BLaER1 (cell line): Measurements from ENCODE around the gene GPS1.

ENCODE experiments used
- H3K27ac ChIP-seq: shearing (Covaris generic); formaldehyde crosslinking; 2 replicates; pipeline ENCODE4 v1.8.1; 2022
- H3K27me3 ChIP-seq: shearing (Covaris generic); formaldehyde crosslinking; 2 replicates; pipeline ENCODE4 v1.8.1; 2022
- H3K36me3 ChIP-seq: shearing (Covaris generic); formaldehyde crosslinking; 2 replicates; pipeline ENCODE4 v1.8.1; 2022
- H3K4me1 ChIP-seq: shearing (Covaris generic); formaldehyde crosslinking; 2 replicates; pipeline ENCODE4 v1.8.1; 2022
- H3K4me2 ChIP-seq: shearing (Covaris generic); formaldehyde crosslinking; 2 replicates; pipeline ENCODE4 v1.8.1; 2022
- H3K4me3 ChIP-seq: shearing (Covaris generic); formaldehyde crosslinking; 2 replicates; pipeline ENCODE4 v1.8.1; 2022
- H3K9ac ChIP-seq: shearing (Covaris generic); formaldehyde crosslinking; 2 replicates; pipeline ENCODE4 v1.8.1; 2022
- H3K9me3 ChIP-seq: shearing (Covaris generic); formaldehyde crosslinking; 2 replicates; pipeline ENCODE4 v1.8.1; 2022
- H4K20me1 ChIP-seq: shearing (Covaris generic); formaldehyde crosslinking; 2 replicates; pipeline ENCODE4 v1.8.1; 2022
- Cebpa-rat ChIP-seq: shearing (Covaris generic); IDR thresholded peaks from 2 replicates; pipeline ENCODE4 v1.8.1; 2022

GPS1 gene

GRCh38 chr17:82025401-82026107, 26.1 kb upstream of the GPS1 start:
- H3K4me1 ChIP-seq: peaks cover 47% of the 10 kb centered on the region
- H3K9me3 ChIP-seq: no peaks in the 10 kb centered on the region
- 0 out of 2 replicates have a peak overlapping the region, but pooled peaks have one; percentile 29 for H3K9ac ChIP-seq
- no peak overlapping the region for H3K4me3 ChIP-seq
- no peak overlapping the region for H3K27ac ChIP-seq
- no peaks in the 10 kb centered on the region for H3K27me3 ChIP-seq
- no peak for TF ChIP-seq Cebpa-rat
- H3K36me3 ChIP-seq: peaks cover 41% of the 10 kb centered on the region
- peaks cover 27% of the 10 kb centered on the region for H4K20me1 ChIP-seq
- 0 out of 2 replicates have a peak overlapping the region, but pooled peaks have one; percentile 99 for H3K4me2 ChIP-seq

GRCh38 chr17:82028246-82028645, 23.5 kb upstream of the GPS1 start:
- H3K4me2 ChIP-seq: no peak overlapping the region
- no peak for TF ChIP-seq Cebpa-rat
- peaks cover 21% of the 10 kb centered on the region for H4K20me1 ChIP-seq

GRCh38 chr17:82028966-82029365, 22.7 kb upstream of the GPS1 start:
- no peak overlapping the region for H3K4me3 ChIP-seq
- H3K27me3 ChIP-seq: peaks cover 17% of the 10 kb centered on the region; the same call in 1 of the 2 replicates
- no peaks in the 10 kb centered on the region for H3K9me3 ChIP-seq
- peaks cover 46% of the 10 kb centered on the region for H3K36me3 ChIP-seq
- H3K4me1 ChIP-seq: peaks cover 45% of the 10 kb centered on the region
- TF ChIP-seq Cebpa-rat: no peak
- peaks cover 25% of the 10 kb centered on the region for H4K20me1 ChIP-seq
- H3K27ac ChIP-seq: no peak overlapping the region
- H3K4me2 ChIP-seq: no peak overlapping the region
- no peak overlapping the region for H3K9ac ChIP-seq

More at GRCh38 chr17:82028246-82028645, 23.5 kb upstream of the GPS1 start:
- H3K4me3 ChIP-seq: no peak overlapping the region
- H3K9ac ChIP-seq: no peak overlapping the region
- H3K27me3 ChIP-seq: peaks cover 14% of the 10 kb centered on the region; the same call in 1 of the 2 replicates
- H3K9me3 ChIP-seq: no peaks in the 10 kb centered on the region
- peaks cover 46% of the 10 kb centered on the region for H3K4me1 ChIP-seq
- H3K36me3 ChIP-seq: peaks cover 43% of the 10 kb centered on the region
- no peak overlapping the region for H3K27ac ChIP-seq

- Histone ChIP-seq H3K4me2 (peak overlapping the region; percentile 94), H3K4me3 (no peak overlapping the region), H4K20me1 (peaks cover 25% of the 10 kb centered on the region), H3K27me3 (peaks cover 17% of the 10 kb centered on the region; the same call in 1 of the 2 replicates), H3K27ac (no peak overlapping the region), H3K9me3 (no peaks in the 10 kb centered on the region), H3K4me1 (peaks cover 44% of the 10 kb centered on the region), H3K36me3 (peaks cover 46% of the 10 kb centered on the region), H3K9ac (no peak overlapping the region)
- no peak for TF ChIP-seq Cebpa-rat
Observed at GRCh38 chr17:82029391-82029790, 22.3 kb upstream of the GPS1 start.

- Histone ChIP-seq H3K27me3 (peaks cover 17% of the 10 kb centered on the region; the same call in 1 of the 2 replicates), H3K4me2 (peak overlapping the region; percentile 94), H3K27ac (no peak overlapping the region), H3K36me3 (peaks cover 46% of the 10 kb centered on the region), H4K20me1 (peaks cover 28% of the 10 kb centered on the region), H3K4me3 (peak overlapping the region; percentile 74), H3K4me1 (peaks cover 42% of the 10 kb centered on the region), H3K9me3 (no peaks in the 10 kb centered on the region), H3K9ac (0 out of 2 replicates have a peak overlapping the region, but pooled peaks have one; percentile 23)
- no peak for TF ChIP-seq Cebpa-rat
Observed at GRCh38 chr17:82029990-82030469, 21.7 kb upstream of the GPS1 start.

GRCh38 chr17:82030470-82031302, 21.0 kb upstream of the GPS1 start:
- H3K27ac ChIP-seq: peak overlapping the region; percentile 60; the same call in 1 of the 2 replicates
- H3K36me3 ChIP-seq: peaks cover 39% of the 10 kb centered on the region
- no peak for TF ChIP-seq Cebpa-rat
- peaks cover 34% of the 10 kb centered on the region for H4K20me1 ChIP-seq
- H3K4me2 ChIP-seq: peak overlapping the region; percentile 94
- no peaks in the 10 kb centered on the region for H3K9me3 ChIP-seq
- H3K4me3 ChIP-seq: peak overlapping the region; percentile 74
- peaks cover 17% of the 10 kb centered on the region; the same call in 1 of the 2 replicates for H3K27me3 ChIP-seq
- peaks cover 45% of the 10 kb centered on the region for H3K4me1 ChIP-seq
- peak overlapping the region; percentile 63 for H3K9ac ChIP-seq

GRCh38 chr17:82031303-82031884, 20.3 kb upstream of the GPS1 start, which contains the start of gene RAC3:
Gene RAC3, plus strand, starts transcription at chr17:82031678. Its CDS starts 84 bp downstream, at chr17:82031762.
- peak within 1 kb of the TSS; percentile 74 for H3K4me3 ChIP-seq
- peaks cover 52% of the 10 kb centered on the region for H3K4me1 ChIP-seq
- H3K27ac ChIP-seq: peak within 1 kb of the TSS; percentile 60
- peak within 1 kb of the TSS; percentile 79 for H3K9ac ChIP-seq
- TF ChIP-seq Cebpa-rat: no peak
- peaks cover 17% of the 10 kb centered on the region; the same call in 1 of the 2 replicates for H3K27me3 ChIP-seq
- no peaks in the 10 kb centered on the region for H3K9me3 ChIP-seq
- H3K36me3 ChIP-seq: peaks cover 32% of the 10 kb centered on the region
- H3K4me2 ChIP-seq: peak within 1 kb of the TSS; percentile 99
- peaks cover 41% of the 10 kb centered on the region for H4K20me1 ChIP-seq

GRCh38 chr17:82031885-82032627, 19.6 kb upstream of the GPS1 start:
- H3K4me1 ChIP-seq: peaks cover 57% of the 10 kb centered on the region
- peak overlapping the region; percentile 79 for H3K9ac ChIP-seq
- no peak for TF ChIP-seq Cebpa-rat
- peak overlapping the region; percentile 99 for H3K4me2 ChIP-seq
- no peaks in the 10 kb centered on the region for H3K9me3 ChIP-seq
- H3K36me3 ChIP-seq: peaks cover 26% of the 10 kb centered on the region
- peak overlapping the region; percentile 74 for H3K4me3 ChIP-seq
- peak overlapping the region; percentile 58 for H3K27ac ChIP-seq
- peaks cover 48% of the 10 kb centered on the region for H4K20me1 ChIP-seq
- H3K27me3 ChIP-seq: peaks cover 17% of the 10 kb centered on the region; the same call in 1 of the 2 replicates
